Tibial nerve (tissue), 4 donors: Measurements from ENCODE around the gene PRAMEF26. TPM values are rescaled to one million over a fixed set of nuclear protein-coding genes. Genes with fewer than 3 reads are reported as not detected.
"Not testable (repeated sequence)": the region's sequence is repeated elsewhere in the genome, so short reads cannot be mapped to it uniquely, and the experiment has no call there.

Experiments used
- DNase-seq, 2 donors: peaks; one replicate each; pipeline ENCODE4 v3.0.0-alpha.2; 2019; ENCODE audit warnings: low spot score in 2 of 2
- H3K27ac ChIP-seq, 4 donors: fragments of 200-600 bp; sonication (generic) in 3 of 4; one replicate each; pipeline ENCODE4 v1.5.1; 2017 to 2019; ENCODE audit warnings: mild to moderate bottlenecking in 1 of 4
- H3K27me3 ChIP-seq, 2 donors: fragments of 200-600 bp; sonication (generic) in 1 of 2; one replicate each; pipeline versions ENCODE4 v1.5.1 to v1.6.0; 2017 to 2019
- H3K36me3 ChIP-seq, 3 donors: fragments of 200-600 bp; sonication (generic); one replicate each; pipeline ENCODE4 v1.5.1; 2018 to 2019
- H3K4me1 ChIP-seq, 4 donors: fragments of 200-600 bp; sonication (generic) in 3 of 4; one replicate each; pipeline ENCODE4 v1.5.1; 2017 to 2019
- H3K4me3 ChIP-seq, 4 donors: fragments of 200-600 bp; sonication (generic) in 3 of 4; one replicate each; pipeline ENCODE4 v1.5.1; 2017 to 2019; ENCODE audit warnings: mild to moderate bottlenecking in 1 of 4, moderate library complexity in 1 of 4
- H3K9me3 ChIP-seq, 4 donors: fragments of 200-600 bp; sonication (generic) in 3 of 4; one replicate each; pipeline ENCODE4 v1.5.1; 2017 to 2019
- WGBS, 2 donors: methylation state at CpG; one replicate each; pipeline ENCODE4 v1.1.5; 2018; 5-methylcytosine and 5-hydroxymethylcytosine counted together
- total RNA-seq, 4 donors: library from RNA; depleted of rRNA; stranded (reverse); fragments of >200 nt; gene quantifications; one replicate each; pipeline ENCODE4 v1.1.0, GENCODE V29; 2016

PRAMEF26 gene
- total RNA-seq = not detected

DNA sequence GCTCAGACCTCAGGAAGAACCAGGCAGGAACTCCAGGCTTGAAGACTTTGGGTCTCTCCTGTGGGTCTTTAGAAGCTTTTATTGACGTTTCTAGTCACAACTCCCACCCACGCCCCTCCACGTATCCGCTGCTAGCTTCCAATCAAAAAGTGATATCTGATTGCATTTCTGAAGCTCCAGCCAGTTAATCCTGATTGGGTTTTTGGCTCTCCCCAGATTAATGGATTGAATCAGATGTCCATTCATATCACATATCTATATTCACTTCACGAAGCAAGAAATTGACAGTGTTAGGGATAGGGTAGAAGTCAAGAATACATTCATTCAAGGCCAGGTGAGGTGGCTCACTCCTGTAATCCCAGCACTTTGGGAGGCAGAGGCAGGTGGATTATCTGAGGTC, at the start of gene PRAMEF26:
Gene PRAMEF26, minus strand, starts transcription at position 101 of the 400 bp plus-strand sequence. CDS start 2,914 bp downstream, outside the sequence.
- DNase-seq, H3K27me3 ChIP-seq, H3K9me3 ChIP-seq, H3K4me3 ChIP-seq, H3K36me3 ChIP-seq, H3K4me1 ChIP-seq, H3K27ac ChIP-seq: not testable (repeated sequence)
- WGBS, 2 donors = no CpG with 5 or more reads among the region's 5 CpGs

DNA sequence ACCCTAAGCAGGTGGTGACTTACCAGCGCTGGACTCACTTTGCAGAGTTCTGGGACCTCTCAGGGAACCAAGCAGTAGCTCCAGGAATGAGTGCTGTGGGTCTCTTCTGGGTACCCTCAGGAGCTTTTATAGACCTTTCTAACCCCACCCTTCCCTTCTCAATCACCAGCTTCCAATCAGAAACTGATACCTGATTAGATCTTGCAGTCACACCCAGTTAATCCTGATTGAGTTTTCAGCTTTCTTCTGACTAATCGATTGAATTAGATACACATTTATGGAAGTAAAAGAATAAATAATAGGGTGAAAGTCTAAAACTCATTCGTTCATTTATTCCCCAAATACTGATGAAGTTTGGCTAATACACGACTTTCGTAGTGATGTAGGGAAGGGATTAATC, 45.5 kb upstream of the PRAMEF26 start, which contains the start of gene PRAMEF13:
Gene PRAMEF13, minus strand, starts transcription at position 101 of the 400 bp plus-strand sequence. CDS start 1,820 bp downstream, outside the sequence.
- not testable (repeated sequence) for H3K36me3 ChIP-seq, H3K27me3 ChIP-seq, H3K27ac ChIP-seq, DNase-seq, H3K9me3 ChIP-seq, H3K4me1 ChIP-seq, H3K4me3 ChIP-seq
- WGBS, 2 donors = no CpG with 5 or more reads among the region's 5 CpGs

DNA sequence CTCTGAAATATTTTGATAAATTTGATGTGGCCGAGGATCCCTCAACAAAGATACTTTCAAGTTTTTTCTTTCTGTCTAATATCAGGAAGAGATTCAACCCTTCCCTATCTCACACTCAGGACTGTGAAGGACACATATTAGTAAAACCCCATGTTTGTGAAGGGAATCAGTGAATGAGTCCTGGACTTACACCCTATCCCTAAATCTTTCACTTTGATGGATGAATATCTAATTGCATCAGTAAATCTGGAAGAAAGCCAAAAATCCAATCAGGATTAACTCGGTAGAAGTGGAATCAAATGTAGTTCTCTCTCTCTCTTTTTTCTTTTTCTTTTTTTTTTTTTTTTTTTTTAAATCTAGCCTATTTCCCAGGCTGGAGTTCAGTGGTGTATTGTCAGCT, 15.7 kb upstream of the PRAMEF26 start, which contains the start of gene PRAMEF9:
Gene PRAMEF9, plus strand, starts transcription at position 301 of the 400 bp plus-strand sequence. CDS start 3,433 bp downstream, outside the sequence.
- not testable (repeated sequence) for H3K4me3 ChIP-seq, H3K4me1 ChIP-seq, DNase-seq, H3K27ac ChIP-seq, H3K36me3 ChIP-seq, H3K9me3 ChIP-seq, H3K27me3 ChIP-seq
- 70 to 75% methylated on average over 2 of the region's 2 CpGs for WGBS, 2 donors

DNA sequence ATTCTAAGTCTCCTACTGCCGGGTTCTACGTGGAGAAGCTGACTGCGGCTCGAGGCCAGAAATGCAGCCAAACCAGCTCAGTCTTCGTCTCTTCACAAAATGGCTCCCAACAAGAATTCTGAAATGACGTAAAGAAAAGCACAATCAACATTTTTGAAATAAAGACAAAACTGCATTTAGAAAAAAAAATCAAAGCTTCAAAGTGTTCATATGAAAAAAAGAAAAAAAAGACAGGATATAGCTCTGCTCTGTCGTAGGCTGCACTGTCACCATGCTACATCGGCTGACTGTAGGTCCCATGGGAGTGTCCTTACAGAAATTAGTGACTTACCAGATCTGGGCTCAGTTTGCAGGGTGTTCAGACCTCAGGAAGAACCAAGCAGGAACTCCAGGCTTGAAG, 9.7 kb upstream of the PRAMEF26 start, which contains the start of gene HNRNPCL4:
Gene HNRNPCL4, minus strand, starts transcription at position 101 of the 400 bp plus-strand sequence. CDS start 164 bp downstream, outside the sequence.
- not testable (repeated sequence) for H3K9me3 ChIP-seq, H3K27ac ChIP-seq, H3K4me1 ChIP-seq, H3K4me3 ChIP-seq, H3K27me3 ChIP-seq, DNase-seq, H3K36me3 ChIP-seq
- WGBS, 2 donors = no CpG with 5 or more reads among the region's 8 CpGs

DNA sequence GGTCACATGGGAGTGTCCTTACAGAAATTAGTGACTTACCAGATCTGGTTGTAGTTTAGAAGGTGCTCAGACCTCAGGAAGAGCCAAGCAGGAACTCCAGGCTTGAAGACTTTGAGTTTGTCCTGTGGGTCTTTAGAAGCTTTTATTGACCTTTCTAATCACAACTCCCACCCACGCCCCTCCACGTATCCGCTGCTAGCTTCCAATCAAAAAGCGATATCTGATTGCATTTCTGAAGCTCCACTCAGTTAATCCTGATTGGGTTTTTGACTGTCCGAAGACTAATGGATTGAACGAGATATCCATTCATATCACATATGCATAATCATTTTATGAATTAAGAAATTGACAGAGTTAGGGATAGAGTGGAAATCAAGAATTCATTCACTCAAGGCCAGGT, 39.1 kb downstream of the PRAMEF26 start, which contains the start of gene HNRNPCL2:
Gene HNRNPCL2, minus strand, starts transcription at position 101 of the 400 bp plus-strand sequence. CDS start 454 bp downstream, outside the sequence.
- not testable (repeated sequence) for DNase-seq, H3K9me3 ChIP-seq, H3K4me1 ChIP-seq, H3K4me3 ChIP-seq, H3K27ac ChIP-seq, H3K27me3 ChIP-seq, H3K36me3 ChIP-seq
- WGBS, 2 donors = 84 to 91% methylated on average over 6 of the region's 6 CpGs

Other genes starting within 250 kb of the PRAMEF26 start
- gene PRAMEF7, start 239.4 kb downstream of the PRAMEF26 start, total RNA-seq = not detected
- not detected for gene PRAMEF6, start 208.4 kb downstream of the PRAMEF26 start, total RNA-seq
- not detected for gene PRAMEF27, start 99.4 kb downstream of the PRAMEF26 start, total RNA-seq
- not detected for gene HNRNPCL3, start 95.2 kb downstream of the PRAMEF26 start, total RNA-seq
- gene PRAMEF25, start 85.2 kb downstream of the PRAMEF26 start, total RNA-seq = not detected
- not detected for gene HNRNPCL2, start 39.2 kb downstream of the PRAMEF26 start, total RNA-seq
- not detected for gene HNRNPCL4, start 9.6 kb upstream of the PRAMEF26 start, total RNA-seq
- gene PRAMEF9, start 15.8 kb upstream of the PRAMEF26 start, total RNA-seq = not detected
- not detected for gene PRAMEF13, start 45.4 kb upstream of the PRAMEF26 start, total RNA-seq
- gene PRAMEF18, start 70.1 kb upstream of the PRAMEF26 start, total RNA-seq = not detected
- not detected for gene PRAMEF5, start 98.2 kb upstream of the PRAMEF26 start, total RNA-seq
- not detected for gene PRAMEF8, start 129.1 kb upstream of the PRAMEF26 start, total RNA-seq
- not detected for gene PRAMEF33, start 147.5 kb upstream of the PRAMEF26 start, total RNA-seq
- gene PRAMEF15, start 159.6 kb upstream of the PRAMEF26 start, total RNA-seq = not detected
- not detected for gene PRAMEF14, start 191.1 kb upstream of the PRAMEF26 start, total RNA-seq
- not detected for gene PRAMEF19, start 215.9 kb upstream of the PRAMEF26 start, total RNA-seq
- gene PRAMEF17, start 233.6 kb upstream of the PRAMEF26 start, total RNA-seq = not detected